Subcutaneous adipose tissue (tissue), 4 donors: ENCODE measurements around the gene MEGF9. TPM values are rescaled to one million over a fixed set of nuclear protein-coding genes. Genes with fewer than 3 reads are reported as not detected.

ENCODE experiments used
- CTCF ChIP-seq: fragments of 450-650 bp; IDR thresholded peaks from one replicate; pipeline ENCODE4 v1.5.1; 2016; ENCODE audit warnings: low read depth, mild to moderate bottlenecking, control low read depth, antibody characterized with exemption, moderate library complexity
- total RNA-seq, 4 donors: library from RNA; depleted of rRNA; stranded (reverse); fragments of >200 nt; gene quantifications; one replicate each; pipeline ENCODE4 v1.1.0, GENCODE V29; 2016

The MEGF9 gene
- total RNA-seq, 4 donors from 2014 or later = 33.7 to 55.1 (median 41.8) TPM

- no peak for TF ChIP-seq CTCF
Observed at GRCh38 chr9:120690372-120690771, 23.9 kb downstream of the MEGF9 start.

- no peak for TF ChIP-seq CTCF
Observed at GRCh38 chr9:120689860-120690259, 24.4 kb downstream of the MEGF9 start.

- no peak for TF ChIP-seq CTCF
Observed at GRCh38 chr9:120688758-120689157, 25.5 kb downstream of the MEGF9 start.

GRCh38 chr9:120683150-120683549 is 31.1 kb downstream of the MEGF9 start:
- TF ChIP-seq CTCF = no peak

GRCh38 chr9:120681121-120681520 is 33.1 kb downstream of the MEGF9 start:
- TF ChIP-seq CTCF = no peak

- no peak for TF ChIP-seq CTCF
Observed at GRCh38 chr9:120680579-120680978, 33.7 kb downstream of the MEGF9 start.

- TF ChIP-seq CTCF = no peak
Observed at GRCh38 chr9:120680161-120680560, 34.1 kb downstream of the MEGF9 start.
